Ascending aorta (tissue), 2 donors: ENCODE measurements around the gene FANCC. TPM values are rescaled to one million over a fixed set of nuclear protein-coding genes. Genes with fewer than 3 reads are reported as not detected.

Source experiments
- DNase-seq, 2 donors: peaks; one replicate each; pipeline ENCODE4 v3.0.0-alpha.2; 2019; ENCODE audit warnings: low spot score in 2 of 2
- H3K27ac ChIP-seq, 2 donors: fragments of 200-600 bp; sonication (generic); one replicate each; pipeline ENCODE4 v1.5.1; 2016 to 2017; ENCODE audit warnings: mild to moderate bottlenecking in 1 of 2
- H3K27me3 ChIP-seq: fragments of 200-600 bp; sonication (generic); one replicate; pipeline ENCODE4 v1.5.1; 2017
- H3K36me3 ChIP-seq, 2 donors: fragments of 200-600 bp; sonication (generic); one replicate each; pipeline ENCODE4 v1.5.1; 2016
- H3K4me1 ChIP-seq, 2 donors: fragments of 200-600 bp; sonication (generic); one replicate each; pipeline ENCODE4 v1.5.1; 2016 to 2017; ENCODE audit warnings: mild to moderate bottlenecking in 1 of 2
- H3K4me3 ChIP-seq, 2 donors: fragments of 200-600 bp; sonication (generic); one replicate each; pipeline ENCODE4 v1.5.1; 2016 to 2017; ENCODE audit warnings: mild to moderate bottlenecking in 1 of 2
- H3K9me3 ChIP-seq, 2 donors: fragments of 200-600 bp; sonication (generic); one replicate each; pipeline ENCODE4 v1.5.1; 2016
- intact Hi-C: fragments of 100-400 bp; cut with DNase I; formaldehyde crosslinking; loops from one replicate; pipeline ENCODE4 v1.15.1; 2023
- total RNA-seq: library from RNA; depleted of rRNA; stranded (reverse); fragments of >200 nt; gene quantifications from one replicate; pipeline ENCODE4 v1.1.0, GENCODE V29; 2016
- TF ChIP-seq, protein P1 (sequence below), 3 experiments: fragments of 200-600 bp in 2 of 3; fragments of 450-650 bp in 1 of 3; sonication (generic) in 2 of 3; IDR thresholded peaks; one replicate each; pipeline ENCODE4 v1.5.1; 2016 to 2019; ENCODE audit warnings: antibody characterized with exemption in 3 of 3, mild to moderate bottlenecking in 1 of 3, moderate library complexity in 1 of 3

Gene FANCC
- total RNA-seq, 1 donor from 2014 or later, result 0.64 TPM

DNA sequence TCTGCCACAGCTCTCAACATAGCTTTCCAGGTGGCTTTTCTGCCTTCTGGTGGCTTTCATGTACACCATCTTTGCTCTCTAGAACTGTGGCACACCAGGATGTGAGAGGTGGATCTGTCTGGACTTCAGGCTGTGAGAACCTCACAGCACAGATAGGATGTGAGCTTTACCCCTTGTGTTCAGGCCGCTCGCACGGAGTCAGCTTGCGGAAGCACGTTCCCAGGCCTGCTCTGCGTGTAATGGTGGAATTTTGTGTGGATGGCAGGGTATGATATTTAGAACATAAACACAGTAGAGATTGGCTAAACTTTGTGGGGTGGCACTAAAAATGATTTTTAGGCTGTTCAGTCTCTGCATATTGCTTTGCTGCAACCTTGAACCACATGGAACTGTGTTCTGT is 250.5 kb downstream of the FANCC start:
- Histone ChIP-seq H3K27me3 (no peaks in the 10 kb centered on the region), H3K9me3 (no peaks in the 10 kb centered on the region), H3K36me3 (peaks cover 29 to 55% of the 10 kb centered on the region in 2 donors), H3K4me1 (peaks cover 37 to 94% of the 10 kb centered on the region in 2 donors), H3K27ac (peak overlapping the region; percentile 84 to 95), H3K4me3 (peak overlapping the region in 1 of 2 donors; percentile 11)
- DNase-seq, result no peak
- intact Hi-C loops, result no loop called here
- TF ChIP-seq, protein P1, sequence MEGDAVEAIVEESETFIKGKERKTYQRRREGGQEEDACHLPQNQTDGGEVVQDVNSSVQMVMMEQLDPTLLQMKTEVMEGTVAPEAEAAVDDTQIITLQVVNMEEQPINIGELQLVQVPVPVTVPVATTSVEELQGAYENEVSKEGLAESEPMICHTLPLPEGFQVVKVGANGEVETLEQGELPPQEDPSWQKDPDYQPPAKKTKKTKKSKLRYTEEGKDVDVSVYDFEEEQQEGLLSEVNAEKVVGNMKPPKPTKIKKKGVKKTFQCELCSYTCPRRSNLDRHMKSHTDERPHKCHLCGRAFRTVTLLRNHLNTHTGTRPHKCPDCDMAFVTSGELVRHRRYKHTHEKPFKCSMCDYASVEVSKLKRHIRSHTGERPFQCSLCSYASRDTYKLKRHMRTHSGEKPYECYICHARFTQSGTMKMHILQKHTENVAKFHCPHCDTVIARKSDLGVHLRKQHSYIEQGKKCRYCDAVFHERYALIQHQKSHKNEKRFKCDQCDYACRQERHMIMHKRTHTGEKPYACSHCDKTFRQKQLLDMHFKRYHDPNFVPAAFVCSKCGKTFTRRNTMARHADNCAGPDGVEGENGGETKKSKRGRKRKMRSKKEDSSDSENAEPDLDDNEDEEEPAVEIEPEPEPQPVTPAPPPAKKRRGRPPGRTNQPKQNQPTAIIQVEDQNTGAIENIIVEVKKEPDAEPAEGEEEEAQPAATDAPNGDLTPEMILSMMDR (IDR thresholded peaks at IDR 0.05), result no peak

DNA sequence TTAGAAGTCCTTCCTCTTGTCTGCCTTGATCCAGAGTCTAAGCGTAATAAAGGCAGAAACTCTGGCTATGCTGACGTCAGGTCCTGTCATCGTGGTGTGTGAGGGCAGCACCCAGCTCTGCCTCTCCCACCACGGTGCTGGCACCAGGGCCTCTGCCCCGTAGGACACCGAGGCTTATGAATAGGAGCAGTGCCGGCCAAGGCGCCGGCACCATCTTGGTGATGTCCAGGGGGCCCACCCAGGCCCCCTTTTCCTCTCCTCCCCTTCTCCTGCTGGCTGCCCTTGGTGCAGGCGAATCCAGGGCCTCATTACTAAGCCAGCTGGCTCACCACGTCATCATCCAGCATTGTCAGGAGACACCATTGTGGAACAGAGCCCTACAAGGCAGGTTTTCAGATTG is 252.3 kb downstream of the FANCC start:
- intact Hi-C loops, result no loop called here
- Histone ChIP-seq H3K4me1 (peaks cover 28 to 93% of the 10 kb centered on the region in 2 donors), H3K27ac (peak overlapping the region; percentile 84 to 95), H3K36me3 (peaks cover 26 to 49% of the 10 kb centered on the region in 2 donors), H3K9me3 (no peaks in the 10 kb centered on the region), H3K27me3 (no peaks in the 10 kb centered on the region), H3K4me3 (peak overlapping the region in 1 of 2 donors; percentile 22)
- TF ChIP-seq, protein P1 (IDR thresholded peaks at IDR 0.05), result no peak
- peak in 1 of 2 donors; percentile 68 for DNase-seq

GRCh38 chr9:95063300-95063699 is 254.2 kb downstream of the FANCC start:
- H3K27me3 ChIP-seq, result no peaks in the 10 kb centered on the region
- no peak for DNase-seq
- no peaks in the 10 kb centered on the region for H3K9me3 ChIP-seq
- intact Hi-C loops, result no loop called here
- H3K4me3 ChIP-seq, result peak overlapping the region in 1 of 2 donors; percentile 46
- H3K27ac ChIP-seq, result peak overlapping the region; percentile 84 to 95
- TF ChIP-seq, protein P1 (IDR thresholded peaks at IDR 0.05), result no peak
- H3K36me3 ChIP-seq, result peaks cover 26 to 34% of the 10 kb centered on the region in 2 donors
- peaks cover 28 to 91% of the 10 kb centered on the region in 2 donors for H3K4me1 ChIP-seq

DNA sequence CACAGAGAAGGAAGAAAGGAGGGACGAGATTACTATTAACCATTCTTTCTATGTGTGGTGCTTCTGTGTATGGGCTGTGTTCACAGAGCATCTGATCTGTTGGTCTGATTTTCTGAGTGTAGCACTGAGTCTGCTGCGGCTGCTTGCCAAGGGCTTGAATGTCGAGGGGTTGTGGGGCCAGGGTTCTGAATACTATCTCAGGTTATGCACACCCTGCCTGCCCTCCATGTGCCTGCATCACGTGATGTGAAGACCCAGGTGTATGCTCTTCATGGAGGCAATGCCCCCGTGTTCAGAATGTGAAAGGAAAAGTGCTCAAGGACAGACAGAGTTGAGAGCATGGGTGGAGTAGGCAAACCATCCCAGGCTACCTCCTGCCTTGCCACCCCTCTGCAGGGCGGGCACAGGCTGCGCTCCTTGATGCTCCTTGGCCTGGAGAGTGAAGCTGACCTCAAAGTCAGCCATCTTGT is 254.9 kb downstream of the FANCC start:
- intact Hi-C loops, result no loop called here
- TF ChIP-seq, protein P1 (IDR thresholded peaks at IDR 0.05), result no peak
- no peaks in the 10 kb centered on the region for H3K9me3 ChIP-seq
- H3K27me3 ChIP-seq, result no peaks in the 10 kb centered on the region
- no peak for DNase-seq
- H3K36me3 ChIP-seq, result peaks cover 26 to 34% of the 10 kb centered on the region in 2 donors
- peak overlapping the region in 1 of 2 donors; percentile 46 for H3K4me3 ChIP-seq
- peak overlapping the region; percentile 84 to 95 for H3K27ac ChIP-seq
- H3K4me1 ChIP-seq, result peaks cover 29 to 92% of the 10 kb centered on the region in 2 donors

DNA sequence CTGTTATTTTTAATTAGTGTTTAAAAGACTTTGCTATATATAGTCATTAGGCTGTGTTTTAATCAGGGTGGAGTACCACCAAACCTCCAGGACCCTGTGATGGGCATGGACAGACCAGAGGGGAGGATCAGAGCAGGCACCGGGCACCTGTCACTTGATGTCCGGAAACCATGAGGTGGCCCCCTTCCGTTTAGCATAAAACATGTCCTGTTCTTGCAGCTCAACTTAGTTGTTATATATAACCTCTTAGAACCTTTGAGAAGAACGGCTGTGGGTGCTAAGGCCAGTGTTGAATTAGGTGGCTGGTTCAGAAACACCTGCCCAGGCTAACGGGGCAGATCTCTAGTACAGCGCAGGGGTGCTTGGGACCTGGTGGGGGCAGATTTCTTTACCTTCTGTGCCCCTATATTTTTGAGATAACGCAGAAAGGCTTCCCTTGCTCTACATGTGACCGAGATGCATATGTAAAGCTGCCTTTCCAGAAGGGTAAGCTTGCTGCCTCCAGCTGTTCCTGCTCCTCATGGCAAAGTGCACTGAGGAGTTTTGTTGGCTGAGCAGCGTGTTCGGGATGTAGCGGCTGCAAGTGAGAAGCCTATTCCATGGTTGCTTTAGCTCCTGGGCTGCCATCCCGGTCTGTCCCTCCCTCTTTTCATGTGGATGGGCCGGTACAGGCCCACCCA is 255.5 kb downstream of the FANCC start:
- DNase-seq, result no peak
- Histone ChIP-seq H3K27me3 (no peaks in the 10 kb centered on the region), H3K36me3 (peaks cover 26 to 32% of the 10 kb centered on the region in 2 donors), H3K4me1 (peaks cover 29 to 90% of the 10 kb centered on the region in 2 donors), H3K4me3 (peak overlapping the region in 1 of 2 donors; percentile 46), H3K27ac (peak overlapping the region; percentile 84 to 95), H3K9me3 (no peaks in the 10 kb centered on the region)
- TF ChIP-seq, protein P1 (IDR thresholded peaks at IDR 0.05), result no peak
- intact Hi-C loops, result loop anchor here (2.0 kb wide), 1 partner anchor 23 kb away; no protein-coding TSS in a partner anchor
